OCI-LY7 (cell line): Measurements from ENCODE around the gene KCNA5. TPM values are rescaled to one million over a fixed set of nuclear protein-coding genes. Genes with fewer than 3 reads are reported as not detected.

Experiments
- Bru-seq: library from RNA; stranded (reverse); fragments of 400-500 nt; gene quantifications from one replicate; lab custom pipeline; 2021; lab: Mats Ljungman, UMichigan
- BruChase-seq, 2 experiments: library from RNA; stranded (reverse); fragments of 400-500 nt; gene quantifications; one replicate each; lab custom pipeline; 2021; lab: Mats Ljungman, UMichigan
- BruUV-seq: library from RNA; stranded (reverse); fragments of 400-500 nt; replicated peaks from 2 replicates; lab custom pipeline; 2021; lab: Mats Ljungman, UMichigan
- CTCF ChIA-PET: fragments of 300-600 bp; sonication (Branson Sonifier 250); formaldehyde crosslinking; loops from one replicate; lab custom pipeline; 2022; ENCODE audit warnings: antibody characterized with exemption; ENCODE audit not compliant: unreplicated experiment; lab: Charles Lee
- POLR2A ChIA-PET: fragments of 300-600 bp; sonication (Branson Sonifier 250); formaldehyde crosslinking; loops from one replicate; lab custom pipeline; 2022; ENCODE audit warnings: antibody characterized with exemption; lab: Charles Lee
- DNase-seq: peaks from one replicate; pipeline ENCODE4 v3.0.0-alpha.2; 2015; ENCODE audit warnings: low spot score
- H2AFZ ChIP-seq: fragments of 200-600 bp; sonication (generic), shearing (Covaris generic); 2 replicates; pipeline ENCODE4 v1.6.1; 2014; ENCODE audit warnings: mild to moderate bottlenecking, antibody characterized with exemption, low read length, moderate library complexity
- H3K27ac ChIP-seq: fragments of 200-600 bp; sonication (generic); 2 replicates; pipeline ENCODE4 v1.5.1; 2014; ENCODE audit warnings: mixed run types, low read depth, mild to moderate bottlenecking, moderate library complexity, low read length, inconsistent platforms; ENCODE audit not compliant: poor library complexity, severe bottlenecking
- H3K36me3 ChIP-seq: fragments of 200-600 bp; sonication (generic); 2 replicates; pipeline ENCODE4 v1.6.1; 2014; ENCODE audit warnings: mild to moderate bottlenecking, antibody characterized with exemption, low read length, moderate library complexity, mixed read lengths; ENCODE audit not compliant: insufficient read depth
- H3K4me1 ChIP-seq: fragments of 200-600 bp; sonication (generic); 2 replicates; pipeline ENCODE4 v1.5.1; 2014; ENCODE audit warnings: mild to moderate bottlenecking, low read length; ENCODE audit not compliant: insufficient read depth, poor library complexity, severe bottlenecking
- H3K4me2 ChIP-seq: fragments of 200-600 bp; sonication (generic); 2 replicates; pipeline ENCODE4 v1.6.1; 2014; ENCODE audit warnings: mild to moderate bottlenecking, low read length
- H3K4me3 ChIP-seq: fragments of 200-600 bp; sonication (generic); 2 replicates; pipeline ENCODE4 v1.5.1; 2014; ENCODE audit warnings: mild to moderate bottlenecking, low read depth, low read length; ENCODE audit not compliant: poor library complexity, severe bottlenecking
- H3K79me2 ChIP-seq: fragments of 200-600 bp; sonication (generic); 2 replicates; pipeline ENCODE4 v1.6.1; 2016; ENCODE audit warnings: low read depth, mild to moderate bottlenecking, low read length, moderate library complexity, mixed read lengths; ENCODE audit not compliant: insufficient read depth
- H3K9me2 ChIP-seq: fragments of 200-600 bp; sonication (generic); 2 replicates; pipeline ENCODE4 v1.6.1; 2016; ENCODE audit warnings: mild to moderate bottlenecking, low read length, mixed read lengths; ENCODE audit not compliant: insufficient read depth
- H3K9me3 ChIP-seq: fragments of 200-600 bp; sonication (generic); 2 replicates; pipeline ENCODE4 v1.6.1; 2014; ENCODE audit warnings: mild to moderate bottlenecking, mixed run types, low read length, mixed read lengths
- H4K20me1 ChIP-seq: fragments of 200-600 bp; sonication (generic); 2 replicates; pipeline ENCODE4 v1.6.1; 2014; ENCODE audit warnings: mild to moderate bottlenecking, antibody characterized with exemption, low read length, moderate library complexity, mixed read lengths; ENCODE audit not compliant: insufficient read depth
- CTCF ChIP-seq: fragments of 200-600 bp; sonication (generic); conservative IDR thresholded peaks from 2 replicates; pipeline ENCODE4 v1.5.1; 2014; ENCODE audit warnings: mild to moderate bottlenecking, antibody characterized with exemption, low read length, moderate library complexity, mixed read lengths
- EZH2phosphoT487 ChIP-seq: fragments of 200-600 bp; sonication (generic); IDR thresholded peaks from 2 replicates; pipeline ENCODE4 v1.6.1; 2018; ENCODE audit warnings: low read depth, borderline replicate concordance, mild to moderate bottlenecking, mixed run types, antibody characterized with exemption, low read length, moderate library complexity, mixed read lengths
- intact Hi-C: fragments of 100-400 bp; cut with micrococcal nuclease; formaldehyde crosslinking; loops from one replicate; pipeline ENCODE4 v1.10.0; 2022; ENCODE audit not compliant: unreplicated experiment
- long read RNA-seq: library from polyadenylated mRNA; stranded (forward); transcript quantifications from one replicate; pipeline ENCODE4 v2.0.0, GENCODE V29; 2022
- total RNA-seq, 2 experiments: library from RNA; depleted of rRNA in 1 of 2; stranded (reverse); fragments of >200 nt in 1 of 2; shearing (Covaris generic) in 1 of 2; gene quantifications; 2 replicates each; pipeline ENCODE4 v1.2.3, GENCODE V29; 2014 to 2022

KCNA5 gene
- total RNA-seq (2014; rRNA removed; shearing (Covaris generic)) = not detected in 2 replicates
- not detected in 2 replicates for total RNA-seq (2022)
- not detected for Bru-seq, nascent RNA
- BruChase-seq, experiment 1, labeled RNA remaining after a 6-hour chase = not detected
- not detected for BruChase-seq, experiment 2, labeled RNA remaining after a 2-hour chase
- long read RNA-seq = 0 reads

GRCh38 chr12:5043589-5044419 is at the start of gene KCNA5:
Gene KCNA5 (plus strand): TSS chr12:5043879. CDS start chr12:5044148, 269 bp downstream.
- Histone ChIP-seq H3K9me3 (no peaks in the 10 kb centered on the region), H3K4me2 (no peak within 1 kb of the TSS), H4K20me1 (no peaks in the 10 kb centered on the region), H3K4me3 (no peak within 1 kb of the TSS), H3K27ac (no peak within 1 kb of the TSS), H3K79me2 (no peaks in the 10 kb centered on the region), H3K4me1 (peaks cover 7% of the 10 kb centered on the region), H2AFZ (no peak within 1 kb of the TSS), H3K9me2 (no peaks in the 10 kb centered on the region), H3K36me3 (no peaks in the 10 kb centered on the region)
- DNase-seq = no peak
- TF ChIP-seq EZH2phosphoT487 = no peak
- TF ChIP-seq CTCF = no peak
- POLR2A ChIA-PET = no interaction called here
- CTCF ChIA-PET = no interaction called here
- no TSS peak for BruUV-seq
- intact Hi-C loops = no loop called here

- Histone ChIP-seq H3K36me3 (no peaks in the 10 kb centered on the region), H2AFZ (no peak overlapping the region), H3K9me2 (no peaks in the 10 kb centered on the region), H3K9me3 (no peaks in the 10 kb centered on the region), H3K79me2 (no peaks in the 10 kb centered on the region), H3K27ac (no peak overlapping the region), H3K4me3 (no peak overlapping the region), H3K4me2 (no peak overlapping the region), H3K4me1 (no peaks in the 10 kb centered on the region), H4K20me1 (no peaks in the 10 kb centered on the region)
- no peak for DNase-seq
- ChIA-PET CTCF (no interaction called here), POLR2A (interaction anchor here (0.5 to 1.2 kb wide), 2 partner anchors 12 to 1272 kb away, joined by 3 to 5 read pairs; no protein-coding TSS in a partner anchor)
- TF ChIP-seq CTCF (no peak), EZH2phosphoT487 (no peak)
- intact Hi-C loops = no loop called here
- BruUV-seq = no TSS peak
Observed at GRCh38 chr12:4994622-4995021, 49.1 kb upstream of the KCNA5 start.

GRCh38 chr12:4996714-4997113 is 47.0 kb upstream of the KCNA5 start:
- no peaks in the 10 kb centered on the region for H3K79me2 ChIP-seq
- no peak overlapping the region for H3K4me2 ChIP-seq
- H3K4me1 ChIP-seq = no peaks in the 10 kb centered on the region
- intact Hi-C loops = no loop called here
- H3K4me3 ChIP-seq = no peak overlapping the region
- TF ChIP-seq CTCF (no peak), EZH2phosphoT487 (no peak)
- H3K9me3 ChIP-seq = no peaks in the 10 kb centered on the region
- BruUV-seq = no TSS peak
- H3K36me3 ChIP-seq = no peaks in the 10 kb centered on the region
- H3K27ac ChIP-seq = no peak overlapping the region
- POLR2A ChIA-PET = no interaction called here
- no peaks in the 10 kb centered on the region for H4K20me1 ChIP-seq
- H3K9me2 ChIP-seq = no peaks in the 10 kb centered on the region
- H2AFZ ChIP-seq = no peak overlapping the region
- DNase-seq = no peak
- CTCF ChIA-PET = interaction anchor here (0.5 kb wide), 1 partner anchor 560 kb away, joined by 3 read pairs; no protein-coding TSS in a partner anchor
